Astrocyte of the cerebellum (primary cell): ENCODE measurements around the gene TGFA.

Experiments used
- DNase-seq: peaks from one replicate; pipeline ENCODE4 v3.0.0-alpha.2; 2011; ENCODE audit warnings: low read depth
- H3K4me3 ChIP-seq: 2 replicates; pipeline ENCODE4 v1.5.1; 2011; ENCODE audit warnings: mild to moderate bottlenecking, low read depth, low read length, moderate library complexity
- in situ Hi-C: cut with HindIII; loops from 2 replicates; pipeline ENCODE4 v1.10.0; 2017; ENCODE audit warnings: low sequenced_read_pairs
- TF ChIP-seq, protein P1 (sequence below): IDR thresholded peaks from 2 replicates; pipeline ENCODE4 v1.5.1; 2012; ENCODE audit warnings: low read length, low read depth, moderate library complexity, mild to moderate bottlenecking; ENCODE audit errors: missing control alignments

Gene TGFA

DNA sequence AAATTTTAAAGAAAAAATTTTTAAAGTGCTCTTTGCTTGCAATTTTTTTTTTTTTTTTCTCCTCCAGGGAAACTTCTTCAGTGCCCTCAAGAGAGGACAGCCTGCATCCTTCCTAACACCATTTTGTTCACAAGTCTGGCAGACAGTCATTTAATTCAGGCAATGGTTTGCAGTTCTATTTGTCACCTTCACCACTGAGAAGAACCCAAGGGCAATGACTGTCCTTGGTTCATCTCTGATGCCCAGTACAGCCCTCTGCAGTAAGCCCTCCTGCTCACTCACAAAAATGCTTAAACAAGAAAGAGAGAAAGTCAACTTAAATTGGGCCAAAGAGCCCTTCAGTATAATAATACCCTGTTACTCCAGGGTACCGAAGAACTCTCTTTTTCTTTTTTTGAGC lies 52.4 kb downstream of the TGFA start:
- in situ Hi-C loops, result no loop called here
- no peak overlapping the region for H3K4me3 ChIP-seq
- no peak for DNase-seq
- TF ChIP-seq, protein P1, sequence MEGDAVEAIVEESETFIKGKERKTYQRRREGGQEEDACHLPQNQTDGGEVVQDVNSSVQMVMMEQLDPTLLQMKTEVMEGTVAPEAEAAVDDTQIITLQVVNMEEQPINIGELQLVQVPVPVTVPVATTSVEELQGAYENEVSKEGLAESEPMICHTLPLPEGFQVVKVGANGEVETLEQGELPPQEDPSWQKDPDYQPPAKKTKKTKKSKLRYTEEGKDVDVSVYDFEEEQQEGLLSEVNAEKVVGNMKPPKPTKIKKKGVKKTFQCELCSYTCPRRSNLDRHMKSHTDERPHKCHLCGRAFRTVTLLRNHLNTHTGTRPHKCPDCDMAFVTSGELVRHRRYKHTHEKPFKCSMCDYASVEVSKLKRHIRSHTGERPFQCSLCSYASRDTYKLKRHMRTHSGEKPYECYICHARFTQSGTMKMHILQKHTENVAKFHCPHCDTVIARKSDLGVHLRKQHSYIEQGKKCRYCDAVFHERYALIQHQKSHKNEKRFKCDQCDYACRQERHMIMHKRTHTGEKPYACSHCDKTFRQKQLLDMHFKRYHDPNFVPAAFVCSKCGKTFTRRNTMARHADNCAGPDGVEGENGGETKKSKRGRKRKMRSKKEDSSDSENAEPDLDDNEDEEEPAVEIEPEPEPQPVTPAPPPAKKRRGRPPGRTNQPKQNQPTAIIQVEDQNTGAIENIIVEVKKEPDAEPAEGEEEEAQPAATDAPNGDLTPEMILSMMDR, result no peak

GRCh38 chr2:70499253-70499652 lies 54.4 kb downstream of the TGFA start:
- in situ Hi-C loops, result no loop called here

DNA sequence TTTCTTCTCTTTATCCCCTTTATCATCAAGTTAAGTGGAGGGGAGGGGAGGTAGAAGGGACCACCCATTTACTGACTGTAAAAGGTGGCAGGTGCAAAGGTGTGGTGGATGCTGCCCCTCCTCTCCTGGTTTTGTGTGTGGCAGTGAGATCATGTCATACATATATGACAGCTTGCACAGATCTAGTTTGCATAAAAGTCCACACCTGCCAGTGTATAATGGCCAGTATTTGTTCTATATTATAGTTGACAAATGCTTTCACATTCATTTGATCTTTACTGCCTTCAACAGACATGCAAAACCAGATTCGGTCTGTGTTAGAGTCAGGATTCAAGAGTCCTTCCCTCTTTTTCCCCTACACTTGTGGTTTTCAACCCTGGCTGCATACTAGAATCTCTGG lies 55.1 kb downstream of the TGFA start:
- in situ Hi-C loops, result no loop called here
- DNase-seq, result no peak
- H3K4me3 ChIP-seq, result no peak overlapping the region
- TF ChIP-seq, protein P1, result no peak

More at GRCh38 chr2:70499253-70499652, 54.4 kb downstream of the TGFA start:
- H3K4me3 ChIP-seq, result no peak overlapping the region
- no peak for DNase-seq
- TF ChIP-seq, protein P1, result no peak

DNA sequence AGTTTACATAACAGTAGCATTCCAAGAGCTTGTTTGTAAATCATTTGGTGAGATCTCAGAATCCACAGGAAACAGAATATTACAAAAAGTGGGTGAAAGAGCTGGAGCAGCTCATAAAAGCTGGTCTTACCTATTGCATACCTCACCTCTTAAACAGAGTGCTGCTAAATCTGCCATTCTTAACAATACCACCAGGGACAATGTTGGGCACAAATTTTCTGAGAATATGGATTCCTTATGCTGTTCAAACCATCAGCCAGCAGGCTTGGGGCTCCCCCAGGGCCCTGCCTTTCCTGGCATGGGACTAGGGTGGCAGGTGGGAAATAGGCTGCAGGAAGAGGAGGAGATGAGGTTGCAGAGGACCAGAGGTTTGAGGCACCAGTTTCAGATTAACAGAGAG lies 55.6 kb downstream of the TGFA start:
- no peak overlapping the region for H3K4me3 ChIP-seq
- DNase-seq, result no peak
- TF ChIP-seq, protein P1, result no peak
- in situ Hi-C loops, result no loop called here

- TF ChIP-seq, protein P1, result no peak
- in situ Hi-C loops, result no loop called here
- H3K4me3 ChIP-seq, result no peak overlapping the region
- DNase-seq, result no peak
These were observed 56.8 kb downstream of the TGFA start for GRCh38 chr2:70496819-70497218.

DNA sequence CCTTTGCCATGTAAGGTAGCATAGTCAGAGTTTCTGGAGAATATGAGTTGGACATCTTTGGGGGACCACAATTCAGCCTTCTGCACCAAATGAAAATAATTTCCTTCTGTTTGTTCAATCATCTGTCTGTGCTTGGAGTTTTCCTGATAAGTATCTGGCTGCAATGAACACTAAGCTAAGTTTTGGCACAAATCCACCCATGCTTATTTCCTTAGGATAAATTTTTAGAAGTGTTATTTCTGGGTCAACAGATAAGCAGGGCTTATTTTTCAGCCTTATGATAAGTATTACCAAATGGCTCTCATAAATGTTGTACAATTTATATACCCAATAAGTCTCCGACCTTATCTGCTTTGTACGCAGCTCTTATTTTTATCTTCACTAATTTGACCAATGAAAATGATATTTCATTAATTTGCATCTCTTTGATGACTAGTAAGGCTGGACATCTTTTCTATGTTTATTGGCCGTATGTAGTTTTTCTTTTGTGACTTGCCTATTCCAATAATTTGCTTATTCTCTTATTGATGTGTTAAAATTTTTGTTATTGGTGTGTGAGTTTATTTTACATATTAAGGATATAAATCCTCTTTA lies 59.2 kb downstream of the TGFA start:
- in situ Hi-C loops, result no loop called here

More for the DNA sequence above, 59.2 kb downstream of the TGFA start:
- DNase-seq, result no peak
- TF ChIP-seq, protein P1, result no peak
- no peak overlapping the region for H3K4me3 ChIP-seq
